ENCODE data around the gene SIL1. TPM values are rescaled to one million over a fixed set of nuclear protein-coding genes. Genes with fewer than 3 reads are reported as not detected.

SIL1 gene
- total RNA-seq, 1 donor from 2014 or later: 16.1 TPM

DNA sequence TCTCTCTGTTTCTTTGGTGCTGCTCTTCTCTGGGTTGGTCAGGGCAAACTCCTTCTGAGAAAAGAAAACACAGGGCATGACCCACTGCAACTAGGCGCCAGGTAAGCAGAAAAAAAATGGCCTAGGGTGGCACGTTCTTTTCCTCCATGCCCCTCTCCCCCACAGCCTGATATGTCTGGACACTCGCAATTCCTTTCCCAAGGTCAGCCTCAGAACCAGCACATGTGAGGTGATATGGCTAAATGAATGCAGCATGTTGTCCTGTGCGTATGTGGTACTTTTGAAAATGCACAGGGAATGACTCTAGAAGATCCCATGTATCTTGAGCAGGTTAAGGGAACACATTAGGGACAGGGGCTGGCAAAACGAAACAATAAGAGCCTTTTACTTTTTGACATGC is 77.0 kb downstream of the SIL1 start:
- H3K27me3 Mint-ChIP-seq: no peaks in the 10 kb centered on the region
- no peak overlapping the region for H3K4me3 Mint-ChIP-seq
- intact Hi-C loops (cut with micrococcal nuclease): no loop called here
- ChIA-PET POLR2A (no interaction called here), CTCF (no interaction called here)
- no peaks in the 10 kb centered on the region for H3K4me1 Mint-ChIP-seq
- peaks cover 54% of the 10 kb centered on the region for H3K36me3 Mint-ChIP-seq (ENCODE audit: low read depth)
- no peak overlapping the region for H3K27ac Mint-ChIP-seq
- ATAC-seq (ENCODE audit: low read depth) (no peak), DNase-seq (no peak)
- TF ChIP-seq, protein P1, sequence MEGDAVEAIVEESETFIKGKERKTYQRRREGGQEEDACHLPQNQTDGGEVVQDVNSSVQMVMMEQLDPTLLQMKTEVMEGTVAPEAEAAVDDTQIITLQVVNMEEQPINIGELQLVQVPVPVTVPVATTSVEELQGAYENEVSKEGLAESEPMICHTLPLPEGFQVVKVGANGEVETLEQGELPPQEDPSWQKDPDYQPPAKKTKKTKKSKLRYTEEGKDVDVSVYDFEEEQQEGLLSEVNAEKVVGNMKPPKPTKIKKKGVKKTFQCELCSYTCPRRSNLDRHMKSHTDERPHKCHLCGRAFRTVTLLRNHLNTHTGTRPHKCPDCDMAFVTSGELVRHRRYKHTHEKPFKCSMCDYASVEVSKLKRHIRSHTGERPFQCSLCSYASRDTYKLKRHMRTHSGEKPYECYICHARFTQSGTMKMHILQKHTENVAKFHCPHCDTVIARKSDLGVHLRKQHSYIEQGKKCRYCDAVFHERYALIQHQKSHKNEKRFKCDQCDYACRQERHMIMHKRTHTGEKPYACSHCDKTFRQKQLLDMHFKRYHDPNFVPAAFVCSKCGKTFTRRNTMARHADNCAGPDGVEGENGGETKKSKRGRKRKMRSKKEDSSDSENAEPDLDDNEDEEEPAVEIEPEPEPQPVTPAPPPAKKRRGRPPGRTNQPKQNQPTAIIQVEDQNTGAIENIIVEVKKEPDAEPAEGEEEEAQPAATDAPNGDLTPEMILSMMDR (IDR thresholded peaks at IDR 0.05): no peak
- no peaks in the 10 kb centered on the region for H3K9me3 Mint-ChIP-seq

GRCh38 chr5:139120521-139120920 is 77.6 kb downstream of the SIL1 start:
- ChIA-PET CTCF (no interaction called here), POLR2A (no interaction called here)
- H3K4me1 Mint-ChIP-seq: no peaks in the 10 kb centered on the region
- peaks cover 56% of the 10 kb centered on the region for H3K36me3 Mint-ChIP-seq (ENCODE audit: low read depth)
- H3K27ac Mint-ChIP-seq: no peak overlapping the region
- no peaks in the 10 kb centered on the region for H3K27me3 Mint-ChIP-seq
- TF ChIP-seq, protein P1 (IDR thresholded peaks at IDR 0.05): no peak
- intact Hi-C loops (cut with micrococcal nuclease): no loop called here
- no peak for ATAC-seq (ENCODE audit: low read depth)
- DNase-seq: no peak
- no peak overlapping the region for H3K4me3 Mint-ChIP-seq
- no peaks in the 10 kb centered on the region for H3K9me3 Mint-ChIP-seq

DNA sequence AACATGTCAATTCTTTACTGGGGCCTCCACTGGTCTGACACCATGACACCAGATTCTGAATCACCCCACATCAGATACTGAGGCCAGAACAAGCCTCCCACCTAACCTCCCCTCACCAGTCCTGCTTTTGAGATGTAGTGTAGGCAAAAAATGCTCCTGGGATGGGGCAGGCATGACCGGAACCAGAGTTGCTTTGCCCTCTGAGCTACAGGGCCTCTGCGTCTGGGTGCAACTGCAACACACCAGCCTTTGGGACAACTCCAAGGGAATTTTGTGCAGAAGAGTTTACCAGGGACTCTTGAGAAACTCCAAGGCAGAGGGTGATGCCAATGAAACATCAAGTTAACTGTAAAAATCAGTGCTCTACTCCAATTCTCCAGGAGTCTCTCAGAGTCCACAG is 79.4 kb downstream of the SIL1 start:
- ChIA-PET POLR2A (no interaction called here), CTCF (no interaction called here)
- no peaks in the 10 kb centered on the region for H3K9me3 Mint-ChIP-seq
- DNase-seq (no peak), ATAC-seq (ENCODE audit: low read depth) (no peak)
- H3K27ac Mint-ChIP-seq: no peak overlapping the region
- H3K4me1 Mint-ChIP-seq: no peaks in the 10 kb centered on the region
- TF ChIP-seq, protein P1 (IDR thresholded peaks at IDR 0.05): no peak
- H3K27me3 Mint-ChIP-seq: no peaks in the 10 kb centered on the region
- H3K4me3 Mint-ChIP-seq: no peak overlapping the region
- intact Hi-C loops (cut with micrococcal nuclease): no loop called here
- H3K36me3 Mint-ChIP-seq (ENCODE audit: low read depth): peaks cover 54% of the 10 kb centered on the region

DNA sequence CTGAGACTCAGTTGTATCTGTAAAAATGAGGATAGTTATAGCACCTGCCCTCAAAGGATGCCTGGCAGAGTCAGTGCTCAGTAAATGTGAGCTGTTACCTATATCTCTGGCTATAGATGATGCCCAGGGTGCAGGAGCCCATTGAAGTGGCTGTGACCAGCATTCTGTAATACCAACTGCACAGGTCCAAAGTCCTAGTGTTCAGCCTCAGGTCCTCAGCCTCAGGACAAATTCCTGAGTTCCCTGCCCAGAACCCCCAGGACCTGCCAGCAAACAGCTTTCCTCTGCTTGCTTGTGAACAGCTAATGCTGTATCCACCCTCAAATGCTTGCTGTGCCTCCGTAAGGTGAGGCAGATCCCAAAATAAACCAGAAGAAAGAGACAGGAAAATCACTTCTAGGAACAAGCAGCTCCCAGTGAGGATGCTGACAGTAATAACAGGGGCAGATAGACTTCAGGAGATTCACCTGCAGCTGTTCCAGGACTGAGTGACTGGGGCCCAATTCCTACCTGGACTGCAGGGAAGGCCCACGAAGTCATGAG is 80.8 kb downstream of the SIL1 start:
- Mint-ChIP-seq H3K27ac (no peak overlapping the region), H3K36me3 (ENCODE audit: low read depth) (peaks cover 51% of the 10 kb centered on the region), H3K4me3 (no peak overlapping the region), H3K4me1 (no peaks in the 10 kb centered on the region), H3K27me3 (no peaks in the 10 kb centered on the region), H3K9me3 (peaks cover 3% of the 10 kb centered on the region)
- POLR2A ChIA-PET: no interaction called here
- CTCF ChIA-PET: no interaction called here
- intact Hi-C loops (cut with micrococcal nuclease): no loop called here
- ATAC-seq (ENCODE audit: low read depth): no peak
- TF ChIP-seq, protein P1 (IDR thresholded peaks at IDR 0.05): no peak
- no peak for DNase-seq

GRCh38 chr5:139116100-139116655 is 82.0 kb downstream of the SIL1 start:
- intact Hi-C loops (cut with micrococcal nuclease): no loop called here
- Mint-ChIP-seq H3K9me3 (peaks cover 3% of the 10 kb centered on the region), H3K36me3 (ENCODE audit: low read depth) (peaks cover 51% of the 10 kb centered on the region), H3K4me1 (no peaks in the 10 kb centered on the region), H3K27ac (no peak overlapping the region), H3K4me3 (no peak overlapping the region), H3K27me3 (no peaks in the 10 kb centered on the region)
- TF ChIP-seq, protein P1 (IDR thresholded peaks at IDR 0.05): no peak
- CTCF ChIA-PET: no interaction called here
- DNase-seq: no peak
- POLR2A ChIA-PET: interaction anchor here (0.6 kb wide), 1 partner anchor 292 kb away, joined by 3 read pairs; no protein-coding TSS in a partner anchor
- no peak for ATAC-seq (ENCODE audit: low read depth)
